NCI-H748 treated with DMSO at 0.1 percent for 48 hours (cell line): ENCODE measurements around the gene KAT2B.
A peak's percentile ranks its signal among the peaks of the same experiment; 100 is the strongest.
"Not testable (repeated sequence)": the region's sequence is repeated elsewhere in the genome, so short reads cannot be mapped to it uniquely, and the experiment has no call there.

ENCODE experiments used
- DNase-seq: peaks from one replicate; lab custom pipeline; 2025; lab: John Stamatoyannopoulos, UW

KAT2B gene

DNA sequence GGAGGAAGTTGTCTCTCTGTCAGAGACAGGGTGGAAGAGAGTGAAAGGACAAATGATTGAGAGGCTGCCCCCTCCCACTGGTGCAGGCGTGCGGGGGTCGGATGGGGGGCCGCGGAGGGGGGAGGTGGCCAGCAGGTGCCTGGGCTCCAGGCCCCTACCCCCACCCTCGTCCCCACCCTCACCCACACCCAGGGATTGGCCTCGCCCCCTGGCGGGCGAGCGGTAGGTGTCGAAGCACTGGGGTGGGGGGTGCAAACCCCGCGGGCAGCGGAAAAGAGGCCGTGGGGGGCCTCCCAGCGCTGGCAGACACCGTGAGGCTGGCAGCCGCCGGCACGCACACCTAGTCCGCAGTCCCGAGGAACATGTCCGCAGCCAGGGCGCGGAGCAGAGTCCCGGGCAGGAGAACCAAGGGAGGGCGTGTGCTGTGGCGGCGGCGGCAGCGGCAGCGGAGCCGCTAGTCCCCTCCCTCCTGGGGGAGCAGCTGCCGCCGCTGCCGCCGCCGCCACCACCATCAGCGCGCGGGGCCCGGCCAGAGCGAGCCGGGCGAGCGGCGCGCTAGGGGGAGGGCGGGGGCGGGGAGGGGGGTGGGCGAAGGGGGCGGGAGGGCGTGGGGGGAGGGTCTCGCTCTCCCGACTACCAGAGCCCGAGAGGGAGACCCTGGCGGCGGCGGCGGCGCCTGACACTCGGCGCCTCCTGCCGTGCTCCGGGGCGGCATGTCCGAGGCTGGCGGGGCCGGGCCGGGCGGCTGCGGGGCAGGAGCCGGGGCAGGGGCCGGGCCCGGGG is at the start of gene KAT2B:
Gene KAT2B, plus strand, starts transcription at position 682 of the 783 bp plus-strand sequence. Its CDS starts 32 bp downstream, at position 714.
- peak; percentile 2 for DNase-seq

GRCh38 chr3:19994796-19995195 is 45.5 kb upstream of the KAT2B start:
- no peak for DNase-seq

DNA sequence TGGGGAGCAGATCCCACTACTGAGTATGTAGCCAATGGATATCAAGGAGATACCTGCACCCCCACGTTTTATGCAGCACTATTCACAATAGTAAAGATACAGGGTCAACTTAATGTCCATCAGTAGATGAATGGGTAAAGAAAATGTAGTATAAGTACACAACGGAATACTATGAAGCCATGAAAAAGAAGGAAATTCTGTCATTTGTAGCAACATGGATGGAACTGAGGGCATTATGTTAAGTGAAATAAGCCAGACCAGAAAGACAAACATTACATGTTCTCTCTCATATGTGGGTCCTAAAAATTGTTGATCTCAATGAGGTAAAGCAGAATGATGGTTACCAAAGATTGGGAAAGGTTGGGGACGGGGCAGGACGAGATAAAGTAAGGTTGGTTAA is 42.7 kb upstream of the KAT2B start:
- no peak for DNase-seq

DNA sequence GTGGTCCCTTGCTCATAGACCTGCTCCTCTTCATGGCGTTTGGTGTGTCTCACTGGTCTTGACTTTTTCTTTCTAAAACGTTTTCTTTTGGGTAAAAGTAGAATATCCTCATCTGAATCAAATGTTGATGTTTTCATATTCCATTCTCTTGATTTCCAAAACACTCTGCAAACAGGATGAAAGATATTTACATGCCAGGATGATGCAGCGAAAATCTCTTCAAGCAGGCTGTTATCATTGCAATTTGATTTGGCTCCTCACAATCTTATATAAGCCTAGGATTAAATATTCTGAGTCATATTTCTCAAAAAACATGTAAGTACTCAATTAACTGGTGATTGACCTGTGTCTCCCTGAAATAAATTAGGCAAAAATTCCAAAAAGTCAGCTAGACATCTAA is 38.3 kb upstream of the KAT2B start:
- DNase-seq, result no peak

- no peak for DNase-seq
These were observed 32.3 kb upstream of the KAT2B start for GRCh38 chr3:20007960-20008359.

DNA sequence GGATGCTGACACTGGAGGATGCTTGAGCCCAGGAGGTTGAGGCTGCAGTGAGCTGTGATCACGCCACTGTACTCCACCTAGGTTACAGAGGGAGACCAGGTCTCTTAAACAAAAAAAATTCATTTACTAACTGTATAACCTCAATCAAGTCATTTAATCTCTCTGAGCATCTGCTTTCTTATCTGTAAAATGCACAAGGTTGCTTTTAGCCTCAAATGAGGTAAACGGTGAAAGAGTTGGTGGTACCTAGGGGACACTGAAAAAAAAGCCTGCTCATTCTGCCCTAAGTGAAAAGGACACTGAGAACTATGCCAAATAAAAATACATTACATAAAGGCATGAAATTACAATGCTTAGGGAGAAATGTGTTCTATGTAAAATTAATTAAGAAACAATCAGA is 31.6 kb upstream of the KAT2B start:
- DNase-seq, result no peak

GRCh38 chr3:20012164-20012563 is 28.1 kb upstream of the KAT2B start, which contains the start of gene PP2D1:
Gene PP2D1, minus strand, starts transcription at chr3:20012264. Its CDS starts 192 bp downstream, at chr3:20012072.
- DNase-seq, result no peak

DNA sequence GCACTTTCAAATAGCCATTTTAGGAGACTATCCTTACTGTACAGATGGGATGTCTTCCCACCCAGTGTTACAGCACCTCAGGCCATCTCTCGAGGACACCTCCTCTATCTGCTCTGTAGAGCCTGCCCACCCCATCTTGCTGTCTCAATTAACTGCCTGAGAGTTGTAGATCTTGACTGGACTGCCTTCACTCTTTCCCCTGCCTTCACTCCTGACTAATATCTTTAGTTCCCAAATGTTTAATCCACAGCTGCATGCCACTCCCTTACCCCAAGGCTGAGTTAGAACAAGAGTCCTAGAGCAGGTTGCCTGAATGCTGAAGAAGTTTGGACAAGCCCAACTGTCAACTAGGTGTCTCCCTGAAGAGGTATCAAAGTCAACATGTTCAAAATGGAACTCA is 26.9 kb upstream of the KAT2B start:
- DNase-seq, result no peak

GRCh38 chr3:20015525-20015924 is 24.7 kb upstream of the KAT2B start:
- no peak for DNase-seq

DNA sequence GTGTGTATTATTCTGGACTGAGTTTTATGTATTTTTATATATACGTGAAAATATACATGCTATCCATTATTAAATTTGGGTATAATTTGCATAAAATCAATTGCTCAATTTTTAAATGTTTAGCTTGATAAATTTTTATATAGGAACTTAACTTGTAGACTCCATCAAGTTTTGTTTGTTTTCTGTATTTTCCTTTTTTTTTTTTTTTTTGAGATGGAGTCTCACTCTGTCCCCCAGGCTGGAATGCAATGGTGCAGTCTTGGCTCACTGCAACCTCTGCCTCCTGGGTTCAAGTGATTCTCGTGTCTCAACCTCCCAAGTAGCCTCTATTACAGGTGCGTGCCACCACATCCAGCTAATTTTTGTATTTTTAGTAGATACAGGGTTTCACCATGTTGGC is 24.2 kb upstream of the KAT2B start:
- not testable (repeated sequence) for DNase-seq

DNA sequence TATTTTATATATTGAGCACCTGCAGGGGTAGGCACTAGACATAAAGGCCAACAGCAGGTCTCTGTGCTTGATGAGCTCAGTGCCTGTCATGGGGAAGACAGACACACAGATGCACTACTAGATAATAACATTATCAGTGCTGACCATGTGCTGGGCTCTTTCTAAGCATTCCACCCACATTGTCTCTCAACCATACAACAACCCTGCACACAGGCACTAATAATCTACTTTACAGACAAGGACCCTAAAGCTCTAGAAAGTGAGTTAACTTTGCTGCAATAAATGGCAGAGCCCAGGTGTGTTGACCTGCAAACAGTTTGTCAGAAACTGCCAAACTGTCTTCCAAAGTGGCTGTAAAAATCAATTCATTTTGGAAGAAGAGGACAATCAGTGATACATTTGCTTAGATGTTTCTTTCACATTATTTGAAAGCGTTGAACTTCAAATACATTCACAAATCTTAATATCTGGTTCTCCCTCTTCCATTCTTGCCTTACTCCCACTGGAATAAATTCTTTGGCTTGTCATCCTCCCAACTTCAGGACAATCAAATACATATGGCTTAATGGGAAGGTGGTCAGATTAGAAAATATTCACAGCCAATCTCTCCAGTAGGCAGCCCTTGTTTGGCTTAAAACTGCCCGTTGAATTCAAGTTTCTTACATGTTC is 17.2 kb upstream of the KAT2B start:
- no peak for DNase-seq

DNA sequence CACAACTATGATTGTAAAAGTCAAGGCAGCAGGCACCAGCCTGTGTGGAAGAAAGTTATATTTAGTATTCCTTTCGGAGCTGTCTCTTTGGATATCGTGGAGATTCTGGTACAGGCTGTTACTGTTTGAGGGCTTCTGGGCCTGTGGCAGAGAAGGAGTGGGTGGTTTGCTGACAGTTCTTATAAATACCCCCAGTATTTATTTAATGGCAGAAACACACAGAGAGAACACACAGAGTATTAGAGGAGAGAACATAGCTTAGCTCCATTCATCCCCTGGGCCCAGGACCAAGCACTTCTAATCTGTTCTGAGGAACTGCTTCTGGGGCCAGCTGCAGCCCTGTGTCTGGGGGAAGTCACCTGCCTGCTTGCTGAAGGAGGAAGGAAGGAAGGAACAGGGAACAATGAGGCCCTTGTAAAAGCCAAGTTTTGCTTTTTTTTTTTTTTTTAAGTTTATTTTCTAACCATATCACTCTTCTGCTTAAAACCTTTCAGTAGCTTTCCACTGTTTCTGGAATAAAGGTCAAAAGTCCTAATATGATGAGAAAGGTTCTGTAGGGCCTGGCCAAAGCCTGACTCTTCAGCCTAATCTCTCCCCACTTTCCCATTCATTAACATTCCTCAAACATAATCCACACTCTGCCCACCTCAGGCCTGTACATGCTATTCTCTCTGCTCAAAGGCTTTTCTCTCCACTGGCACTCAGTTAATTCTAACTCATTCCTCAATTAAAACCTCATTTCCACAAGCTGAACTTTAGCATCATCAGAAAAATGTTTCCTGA is 16.4 kb upstream of the KAT2B start:
- no peak for DNase-seq

DNA sequence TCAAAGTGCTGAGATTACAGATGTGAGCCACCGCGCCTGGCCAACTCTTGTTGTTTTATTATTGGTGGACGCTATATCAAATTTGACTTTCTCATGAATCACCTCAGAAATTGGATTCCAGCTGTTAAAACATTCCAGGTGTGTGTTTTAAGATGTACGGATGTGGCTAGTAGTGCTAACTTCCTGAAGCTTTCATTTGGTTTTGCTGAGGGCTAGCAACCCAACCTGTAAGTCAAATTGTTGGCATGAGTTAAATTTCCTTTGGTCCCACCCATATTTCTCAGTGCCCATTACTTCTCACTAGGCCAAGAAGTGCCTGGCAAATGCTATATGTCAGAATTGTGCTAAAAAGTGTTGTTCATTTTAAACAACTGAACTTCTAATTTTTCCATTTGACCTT is 13.1 kb upstream of the KAT2B start:
- no peak for DNase-seq

GRCh38 chr3:20028905-20029331 is 11.3 kb upstream of the KAT2B start:
- DNase-seq, result no peak

GRCh38 chr3:20031939-20032338 is 8.3 kb upstream of the KAT2B start:
- not testable (repeated sequence) for DNase-seq

- DNase-seq, result no peak
These were observed 5.2 kb upstream of the KAT2B start for GRCh38 chr3:20035019-20035418.

DNA sequence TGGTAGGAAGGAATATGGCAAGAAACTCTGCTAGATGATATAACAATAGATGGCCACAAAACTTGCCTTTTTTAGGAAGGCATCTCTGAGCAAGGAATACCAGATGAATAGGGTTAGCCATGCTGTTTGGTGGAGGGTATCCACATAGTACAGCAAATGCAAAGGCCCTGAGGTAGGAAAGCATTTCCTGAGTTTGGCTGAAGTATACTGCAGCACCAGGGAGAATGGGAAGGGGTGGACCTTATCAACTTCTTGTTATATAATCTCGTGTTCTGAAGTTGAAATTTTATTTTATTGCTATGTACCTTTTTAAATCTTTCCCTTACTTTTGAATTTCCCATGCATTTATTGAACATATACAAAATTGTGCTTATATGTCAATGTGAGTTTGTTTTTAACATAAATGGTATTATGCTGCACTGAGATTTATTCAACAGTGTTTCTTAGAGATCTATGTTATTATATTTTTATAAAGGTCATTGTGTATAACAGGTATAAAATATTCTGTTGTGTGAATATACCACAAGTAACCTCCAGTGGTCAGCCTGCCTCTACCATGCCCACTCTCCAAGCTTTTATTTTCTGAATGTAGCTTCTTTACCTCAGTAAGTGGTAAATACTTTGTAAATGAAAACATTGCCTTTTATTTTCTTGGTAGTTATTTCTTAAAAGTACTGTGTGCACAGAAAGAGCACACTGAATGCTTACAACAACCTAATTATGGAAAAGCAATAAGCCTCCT is 2.8 kb upstream of the KAT2B start:
- no peak for DNase-seq

DNA sequence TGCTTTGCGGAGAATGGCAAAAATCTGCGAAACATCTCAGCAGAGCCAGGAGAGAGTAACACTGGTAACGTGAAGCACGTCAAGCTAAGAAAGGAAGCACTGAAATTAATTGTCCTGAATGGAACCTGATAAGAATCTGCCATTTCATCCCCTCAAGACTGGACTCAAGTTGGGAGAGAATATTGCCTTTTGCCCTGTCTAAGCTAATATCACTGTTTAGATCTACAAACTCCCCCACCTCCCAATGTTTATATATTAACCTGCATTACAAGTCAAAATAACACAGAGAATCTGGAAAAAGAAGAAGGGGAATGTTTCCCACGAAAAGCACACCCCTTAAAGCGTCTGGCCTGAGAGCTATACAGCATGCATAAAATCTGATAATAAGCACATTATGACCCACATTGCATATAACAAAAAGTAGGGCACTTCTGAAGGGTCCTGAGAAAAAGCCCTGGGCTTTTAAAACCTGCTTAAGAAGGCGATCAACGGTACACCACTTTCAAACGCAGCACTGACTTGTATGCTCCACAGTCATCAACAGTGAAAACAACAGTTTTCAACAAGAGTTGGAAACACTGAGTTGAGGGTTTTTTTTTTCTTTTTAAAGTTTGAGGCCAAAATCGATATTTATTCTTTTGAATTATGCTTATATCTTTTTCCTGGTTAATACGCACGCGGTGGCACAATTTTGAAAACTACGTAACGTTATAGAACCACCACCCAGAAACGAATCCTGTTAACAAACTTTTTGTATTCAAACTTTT is 1.4 kb upstream of the KAT2B start:
- no peak for DNase-seq

GRCh38 chr3:20039466-20039764 is 831 bp upstream of the KAT2B start:
- DNase-seq, result no peak

GRCh38 chr3:20040548-20041196 is 426 bp downstream of the KAT2B start:
- no peak for DNase-seq
